Measurements from ENCODE around the gene APC. TPM values are rescaled to one million over a fixed set of nuclear protein-coding genes. Genes with fewer than 3 reads are reported as not detected.

The APC gene
- total and polyA plus RNA-seq, 8 donors, result 2.0 to 175 (median 30.5) TPM

DNA sequence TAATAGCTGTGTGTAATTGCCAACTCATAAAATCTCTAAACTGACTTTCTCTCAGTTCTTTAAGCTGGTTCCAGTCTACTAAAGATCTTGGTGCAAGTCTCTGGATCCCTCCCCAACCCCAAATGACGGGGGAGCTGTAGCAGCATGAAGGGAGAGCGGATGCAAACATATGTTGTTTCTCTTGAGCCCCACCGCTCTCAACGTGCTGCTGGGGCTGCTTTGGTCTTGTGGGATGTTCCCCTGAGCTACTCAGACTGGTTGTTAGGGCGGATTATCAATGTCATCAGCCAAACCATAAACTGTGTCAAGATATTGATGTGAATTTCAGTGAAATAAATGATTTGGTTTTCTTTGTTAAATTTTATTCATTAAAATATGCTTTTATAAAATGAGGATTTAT lies 40.9 kb upstream of the APC start:
- no peak overlapping the region for H3K4me3 ChIP-seq
- H3K9me3 ChIP-seq, result no peaks in the 10 kb centered on the region
- intact Hi-C loops (cut with DNase I; ENCODE audit: low total_unique reads), result no loop called here
- H3K27ac ChIP-seq, result no peak overlapping the region
- TF ChIP-seq POLR2AphosphoS5 (IDR thresholded peaks at IDR 0.05), result no peak
- TF ChIP-seq EP300 (IDR thresholded peaks at IDR 0.05), result no peak
- TF ChIP-seq, protein P1, sequence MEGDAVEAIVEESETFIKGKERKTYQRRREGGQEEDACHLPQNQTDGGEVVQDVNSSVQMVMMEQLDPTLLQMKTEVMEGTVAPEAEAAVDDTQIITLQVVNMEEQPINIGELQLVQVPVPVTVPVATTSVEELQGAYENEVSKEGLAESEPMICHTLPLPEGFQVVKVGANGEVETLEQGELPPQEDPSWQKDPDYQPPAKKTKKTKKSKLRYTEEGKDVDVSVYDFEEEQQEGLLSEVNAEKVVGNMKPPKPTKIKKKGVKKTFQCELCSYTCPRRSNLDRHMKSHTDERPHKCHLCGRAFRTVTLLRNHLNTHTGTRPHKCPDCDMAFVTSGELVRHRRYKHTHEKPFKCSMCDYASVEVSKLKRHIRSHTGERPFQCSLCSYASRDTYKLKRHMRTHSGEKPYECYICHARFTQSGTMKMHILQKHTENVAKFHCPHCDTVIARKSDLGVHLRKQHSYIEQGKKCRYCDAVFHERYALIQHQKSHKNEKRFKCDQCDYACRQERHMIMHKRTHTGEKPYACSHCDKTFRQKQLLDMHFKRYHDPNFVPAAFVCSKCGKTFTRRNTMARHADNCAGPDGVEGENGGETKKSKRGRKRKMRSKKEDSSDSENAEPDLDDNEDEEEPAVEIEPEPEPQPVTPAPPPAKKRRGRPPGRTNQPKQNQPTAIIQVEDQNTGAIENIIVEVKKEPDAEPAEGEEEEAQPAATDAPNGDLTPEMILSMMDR (IDR thresholded peaks at IDR 0.05), result no peak
- no peak for TF ChIP-seq POLR2A (IDR thresholded peaks at IDR 0.05)
- H3K4me1 ChIP-seq, result no peaks in the 10 kb centered on the region
- WGBS, 5 donors, result 55 to 80% (median 72%) methylated on average over 5 of the region's 5 CpGs
- no peaks in the 10 kb centered on the region for H3K36me3 ChIP-seq
- DNase-seq, result no peak
- no peaks in the 10 kb centered on the region for H3K27me3 ChIP-seq

- no peaks in the 10 kb centered on the region for H3K36me3 ChIP-seq
- intact Hi-C loops (cut with DNase I; ENCODE audit: low total_unique reads), result no loop called here
- DNase-seq, result no peak
- no peaks in the 10 kb centered on the region for H3K27me3 ChIP-seq
- WGBS, 5 donors, result 48 to 56% (median 52%) methylated on average over 2 of the region's 2 CpGs
- no peaks in the 10 kb centered on the region for H3K9me3 ChIP-seq
- no peak overlapping the region for H3K4me3 ChIP-seq
- H3K4me1 ChIP-seq, result no peaks in the 10 kb centered on the region
- H3K27ac ChIP-seq, result no peak overlapping the region
- TF ChIP-seq EP300 (IDR thresholded peaks at IDR 0.05) (no peak), POLR2A (IDR thresholded peaks at IDR 0.05) (no peak), POLR2AphosphoS5 (IDR thresholded peaks at IDR 0.05) (no peak)
- TF ChIP-seq, protein P1 (IDR thresholded peaks at IDR 0.05), result no peak
These were observed 40.4 kb upstream of the APC start for GRCh38 chr5:112697322-112697721.

DNA sequence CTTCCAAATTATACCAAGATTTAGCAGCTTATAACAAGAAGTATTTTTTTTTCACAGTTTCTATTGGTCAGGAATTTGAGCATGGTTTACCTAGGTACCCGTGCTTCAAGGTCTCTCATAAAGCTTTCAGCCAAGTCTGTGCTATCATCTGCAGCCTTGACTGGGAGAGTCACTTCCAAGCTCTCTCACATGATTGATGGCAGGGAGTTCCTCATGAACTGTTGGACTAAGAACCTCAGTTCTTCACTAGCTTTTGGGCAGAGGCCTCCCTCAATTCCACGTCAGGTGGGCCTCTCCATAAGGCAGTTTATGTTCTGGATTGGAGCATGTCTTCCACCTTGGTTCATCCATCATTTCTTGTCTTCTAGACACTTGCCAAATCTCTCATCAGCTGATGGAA lies 39.9 kb upstream of the APC start:
- no peaks in the 10 kb centered on the region for H3K9me3 ChIP-seq
- intact Hi-C loops (cut with DNase I; ENCODE audit: low total_unique reads), result no loop called here
- H3K27ac ChIP-seq, result no peak overlapping the region
- 56 to 80% (median 70%) methylated on average over 2 of the region's 2 CpGs for WGBS, 5 donors
- TF ChIP-seq POLR2A (IDR thresholded peaks at IDR 0.05) (no peak), EP300 (IDR thresholded peaks at IDR 0.05) (no peak), POLR2AphosphoS5 (IDR thresholded peaks at IDR 0.05) (no peak)
- TF ChIP-seq, protein P1 (IDR thresholded peaks at IDR 0.05), result no peak
- DNase-seq, result no peak
- H3K36me3 ChIP-seq, result no peaks in the 10 kb centered on the region
- H3K4me3 ChIP-seq, result no peak overlapping the region
- no peaks in the 10 kb centered on the region for H3K27me3 ChIP-seq
- H3K4me1 ChIP-seq, result no peaks in the 10 kb centered on the region

- Histone ChIP-seq H3K27me3 (no peaks in the 10 kb centered on the region), H3K9me3 (no peaks in the 10 kb centered on the region), H3K27ac (no peak overlapping the region), H3K4me1 (peaks cover 12 to 21% (median 16%) of the 10 kb centered on the region in 4 donors), H3K36me3 (no peaks in the 10 kb centered on the region), H3K4me3 (no peak overlapping the region)
- DNase-seq, result no peak
- intact Hi-C loops (cut with DNase I; ENCODE audit: low total_unique reads), result loop anchor here (10.0 kb wide), 1 partner anchor 51 kb away; no protein-coding TSS in a partner anchor
- 51 to 66% (median 60%) methylated on average over 7 of the region's 7 CpGs for WGBS, 5 donors
- TF ChIP-seq POLR2AphosphoS5 (IDR thresholded peaks at IDR 0.05) (no peak), POLR2A (IDR thresholded peaks at IDR 0.05) (no peak), EP300 (IDR thresholded peaks at IDR 0.05) (no peak)
- TF ChIP-seq, protein P1 (IDR thresholded peaks at IDR 0.05), result no peak
These were observed 33.5 kb upstream of the APC start for GRCh38 chr5:112703866-112704820.

Data from stomach (tissue), 9 donors.